Skeletal muscle satellite cell (primary cell): ENCODE measurements around the gene CLCC1. TPM values are rescaled to one million over a fixed set of nuclear protein-coding genes. Genes with fewer than 3 reads are reported as not detected.
A peak's percentile ranks its signal among the peaks of the same experiment; 100 is the strongest.
"Not testable (repeated sequence)": the region's sequence is repeated elsewhere in the genome, so short reads cannot be mapped to it uniquely, and the experiment has no call there.

Experiments
- H3K27me3 ChIP-seq: 2 replicates; pipeline ENCODE4 v1.7.0; 2013; ENCODE audit warnings: low read length; ENCODE audit not compliant: control insufficient read depth, insufficient read depth
- H3K36me3 ChIP-seq: 2 replicates; pipeline ENCODE4 v1.7.0; 2013; ENCODE audit warnings: mild to moderate bottlenecking, control low read depth, low read length; ENCODE audit not compliant: insufficient read depth
- H3K4me1 ChIP-seq: 2 replicates; pipeline ENCODE4 v1.7.0; 2013; ENCODE audit warnings: low read length; ENCODE audit not compliant: control insufficient read depth, insufficient read depth
- H3K4me2 ChIP-seq: 2 replicates; pipeline ENCODE4 v1.7.0; 2013; ENCODE audit warnings: mild to moderate bottlenecking, low read length
- H3K4me3 ChIP-seq: 2 replicates; pipeline ENCODE4 v1.7.0; 2013; ENCODE audit warnings: low read length
- H3K9ac ChIP-seq: 2 replicates; pipeline ENCODE4 v1.7.0; 2013; ENCODE audit warnings: mild to moderate bottlenecking, low read depth, low read length, moderate library complexity
- H3K9me3 ChIP-seq: replicated peaks from 2 replicates; pipeline ENCODE4 v1.7.0; 2013; ENCODE audit warnings: mild to moderate bottlenecking, control low read depth, low read length
- total RNA-seq: library from RNA; depleted of rRNA; stranded (reverse); fragments of >200 nt; gene quantifications from 2 replicates; pipeline ENCODE4 v1.2.3, GENCODE V29; 2012; rRNA removed

CLCC1 gene, protein sequence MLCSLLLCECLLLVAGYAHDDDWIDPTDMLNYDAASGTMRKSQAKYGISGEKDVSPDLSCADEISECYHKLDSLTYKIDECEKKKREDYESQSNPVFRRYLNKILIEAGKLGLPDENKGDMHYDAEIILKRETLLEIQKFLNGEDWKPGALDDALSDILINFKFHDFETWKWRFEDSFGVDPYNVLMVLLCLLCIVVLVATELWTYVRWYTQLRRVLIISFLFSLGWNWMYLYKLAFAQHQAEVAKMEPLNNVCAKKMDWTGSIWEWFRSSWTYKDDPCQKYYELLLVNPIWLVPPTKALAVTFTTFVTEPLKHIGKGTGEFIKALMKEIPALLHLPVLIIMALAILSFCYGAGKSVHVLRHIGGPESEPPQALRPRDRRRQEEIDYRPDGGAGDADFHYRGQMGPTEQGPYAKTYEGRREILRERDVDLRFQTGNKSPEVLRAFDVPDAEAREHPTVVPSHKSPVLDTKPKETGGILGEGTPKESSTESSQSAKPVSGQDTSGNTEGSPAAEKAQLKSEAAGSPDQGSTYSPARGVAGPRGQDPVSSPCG
- 27.3 and 27.6 TPM in 2 replicates for total RNA-seq

GRCh38 chr1:108963052-108963686 lies at the start of gene CLCC1:
TSS of gene CLCC1 (minus strand) at chr1:108963484. CDS start at chr1:108950437, 13,047 bp downstream.
- Histone ChIP-seq H3K9ac (peak within 1 kb of the TSS; percentile 91), H3K9me3 (no peaks in the 10 kb centered on the region), H3K4me1 (peaks cover 7% of the 10 kb centered on the region), H3K36me3 (peaks cover 4% of the 10 kb centered on the region), H3K4me2 (peak within 1 kb of the TSS; percentile 90), H3K4me3 (peak within 1 kb of the TSS; percentile 92), H3K27me3 (no peaks in the 10 kb centered on the region)

DNA sequence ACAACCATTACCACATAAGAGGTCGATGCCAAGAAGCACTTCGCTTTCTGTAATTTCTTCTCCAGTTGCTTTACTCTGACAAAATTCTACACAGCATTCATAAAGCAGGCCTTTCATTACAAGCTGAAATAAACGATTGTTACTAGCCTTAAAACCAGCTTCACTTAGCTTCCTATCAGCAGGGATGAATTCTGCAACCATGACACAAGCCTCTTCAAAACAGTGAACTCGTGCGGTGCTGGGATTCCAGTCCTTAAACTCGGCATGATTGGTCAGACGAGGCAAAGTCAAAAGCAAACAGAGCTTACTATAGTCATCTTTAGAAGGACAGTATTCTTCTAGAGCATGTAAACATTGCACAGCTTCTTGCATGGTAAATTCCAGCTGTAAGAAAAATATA lies 48.1 kb upstream of the CLCC1 start:
- Histone ChIP-seq H3K4me2 (no peak overlapping the region), H3K4me1 (no peaks in the 10 kb centered on the region), H3K9ac (no peak overlapping the region), H3K4me3 (no peak overlapping the region), H3K27me3 (no peaks in the 10 kb centered on the region), H3K9me3 (no peaks in the 10 kb centered on the region), H3K36me3 (peaks cover 32% of the 10 kb centered on the region)

- H3K27me3 ChIP-seq, H3K9me3 ChIP-seq, H3K4me1 ChIP-seq, H3K4me2 ChIP-seq, H3K9ac ChIP-seq, H3K4me3 ChIP-seq: not testable (repeated sequence)
- peaks cover 41% of the 10 kb centered on the region for H3K36me3 ChIP-seq
Measured at GRCh38 chr1:108996622-108997021, 33.3 kb upstream of the CLCC1 start.

DNA sequence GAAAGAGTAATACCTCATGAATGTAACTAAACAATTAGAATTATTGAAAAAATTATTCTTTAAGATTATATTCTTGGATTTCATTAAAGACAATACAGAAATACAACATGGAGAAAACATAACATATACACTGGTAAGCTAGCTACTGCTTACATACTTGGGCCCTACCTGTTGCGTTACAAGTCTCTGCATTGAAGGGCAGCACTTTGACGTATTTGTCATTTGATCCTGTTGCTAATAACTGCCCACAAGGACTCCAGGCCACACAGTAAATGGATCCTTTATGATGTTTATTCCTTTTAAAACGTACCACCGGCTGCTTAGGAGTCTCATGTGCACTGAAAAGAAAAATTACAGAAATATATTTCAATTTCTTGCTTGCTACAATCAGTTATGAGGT lies 19.8 kb upstream of the CLCC1 start:
- no peak overlapping the region for H3K4me3 ChIP-seq
- no peak overlapping the region for H3K9ac ChIP-seq
- no peaks in the 10 kb centered on the region for H3K27me3 ChIP-seq
- H3K4me2 ChIP-seq = no peak overlapping the region
- H3K36me3 ChIP-seq = peaks cover 26% of the 10 kb centered on the region
- no peaks in the 10 kb centered on the region for H3K4me1 ChIP-seq
- H3K9me3 ChIP-seq = no peaks in the 10 kb centered on the region

GRCh38 chr1:108976658-108977057 lies 13.4 kb upstream of the CLCC1 start:
- Histone ChIP-seq H3K27me3 (no peaks in the 10 kb centered on the region), H3K4me2 (no peak overlapping the region), H3K36me3 (peaks cover 35% of the 10 kb centered on the region), H3K4me3 (no peak overlapping the region), H3K9ac (no peak overlapping the region), H3K4me1 (no peaks in the 10 kb centered on the region), H3K9me3 (no peaks in the 10 kb centered on the region)

GRCh38 chr1:108972951-108973350 lies 9.7 kb upstream of the CLCC1 start:
- H3K4me1 ChIP-seq = no peaks in the 10 kb centered on the region
- no peak overlapping the region for H3K4me2 ChIP-seq
- H3K9ac ChIP-seq = no peak overlapping the region
- H3K4me3 ChIP-seq = no peak overlapping the region
- peaks cover 45% of the 10 kb centered on the region for H3K36me3 ChIP-seq
- H3K9me3 ChIP-seq = no peaks in the 10 kb centered on the region
- H3K27me3 ChIP-seq = no peaks in the 10 kb centered on the region

DNA sequence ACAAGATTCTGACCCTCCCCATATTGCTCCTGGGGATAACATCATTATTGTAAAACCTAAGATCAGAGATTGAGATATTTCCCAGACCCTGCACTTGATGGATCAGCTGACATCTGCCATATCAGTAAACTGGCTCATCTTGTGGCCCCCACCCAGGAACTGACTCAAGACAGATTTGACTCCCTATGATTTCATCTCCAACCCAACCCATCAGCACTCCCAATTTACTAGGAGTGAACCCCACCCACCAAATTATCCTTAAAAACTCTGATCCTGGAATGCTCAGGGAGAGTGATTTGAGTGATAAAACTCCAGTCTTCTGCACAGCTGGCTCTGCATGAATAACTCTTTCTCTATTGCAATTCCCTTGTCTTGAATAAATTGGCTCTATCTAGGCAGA lies 6.1 kb upstream of the CLCC1 start:
- Histone ChIP-seq H3K4me3 (no peak overlapping the region), H3K4me1 (no peaks in the 10 kb centered on the region), H3K9ac (no peak overlapping the region), H3K36me3 (peaks cover 33% of the 10 kb centered on the region), H3K9me3 (no peaks in the 10 kb centered on the region), H3K4me2 (no peak overlapping the region), H3K27me3 (no peaks in the 10 kb centered on the region)

GRCh38 chr1:108962681-108963051 lies 618 bp downstream of the CLCC1 start:
- peaks cover 7% of the 10 kb centered on the region for H3K4me1 ChIP-seq
- peaks cover 2% of the 10 kb centered on the region for H3K36me3 ChIP-seq
- H3K4me2 ChIP-seq = peak overlapping the region; percentile 90
- H3K9me3 ChIP-seq = no peaks in the 10 kb centered on the region
- peak overlapping the region; percentile 92 for H3K4me3 ChIP-seq
- H3K9ac ChIP-seq = peak overlapping the region; percentile 91
- H3K27me3 ChIP-seq = no peaks in the 10 kb centered on the region

GRCh38 chr1:108961752-108962486 lies 1.4 kb downstream of the CLCC1 start:
- H3K4me3 ChIP-seq = peak overlapping the region; percentile 92
- peaks cover 7% of the 10 kb centered on the region for H3K4me1 ChIP-seq
- no peaks in the 10 kb centered on the region for H3K27me3 ChIP-seq
- peak overlapping the region; percentile 91 for H3K9ac ChIP-seq
- H3K9me3 ChIP-seq = no peaks in the 10 kb centered on the region
- H3K4me2 ChIP-seq = peak overlapping the region; percentile 90
- H3K36me3 ChIP-seq = peaks cover 2% of the 10 kb centered on the region

GRCh38 chr1:108961198-108961597 lies 2.1 kb downstream of the CLCC1 start:
- H3K36me3 ChIP-seq = peaks cover 2% of the 10 kb centered on the region
- H3K9me3 ChIP-seq = no peaks in the 10 kb centered on the region
- no peak overlapping the region for H3K4me2 ChIP-seq
- H3K4me1 ChIP-seq = peaks cover 7% of the 10 kb centered on the region
- no peak overlapping the region for H3K9ac ChIP-seq
- H3K27me3 ChIP-seq = no peaks in the 10 kb centered on the region
- no peak overlapping the region for H3K4me3 ChIP-seq

DNA sequence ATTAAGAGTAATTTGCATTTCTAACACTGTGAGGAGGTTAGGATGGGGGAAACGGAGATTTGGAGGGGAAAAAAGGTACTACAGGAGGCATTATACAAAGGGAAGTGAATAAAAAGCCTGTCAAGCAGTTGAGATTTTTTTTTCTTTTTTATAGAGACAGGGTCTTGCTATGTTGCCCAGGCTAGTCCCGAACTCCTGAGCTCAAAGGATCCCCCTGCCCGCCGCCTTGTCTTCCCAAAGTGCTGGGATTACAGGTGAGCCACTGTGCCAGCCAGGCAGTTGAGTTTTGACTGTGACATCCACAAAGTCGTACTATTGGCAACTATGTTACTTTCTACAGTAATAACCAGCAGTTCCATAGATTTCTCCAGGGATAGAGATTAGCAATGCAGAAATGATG lies 2.6 kb downstream of the CLCC1 start:
- Histone ChIP-seq H3K4me2 (no peak overlapping the region), H3K27me3 (no peaks in the 10 kb centered on the region), H3K36me3 (peaks cover 2% of the 10 kb centered on the region), H3K9me3 (no peaks in the 10 kb centered on the region), H3K4me3 (no peak overlapping the region), H3K9ac (no peak overlapping the region), H3K4me1 (peaks cover 7% of the 10 kb centered on the region)
